Activated CD4-positive, alpha-beta T cell treated with anti-CD3 and anti-CD28 coated beads, Interleukin-2, Interleukin-4, amounts not matched to agents 100 ng/mL and 50 ng/mL, durations not matched to agents 16 hours and 8 hours (primary cell): ENCODE measurements around the gene P4HB.
A peak's percentile ranks its signal among the peaks of the same experiment; 100 is the strongest.

Experiments used
- DNase-seq: peaks from one replicate; pipeline ENCODE4 v3.0.0-alpha.2; 2020; ENCODE audit warnings: low spot score

P4HB gene

DNA sequence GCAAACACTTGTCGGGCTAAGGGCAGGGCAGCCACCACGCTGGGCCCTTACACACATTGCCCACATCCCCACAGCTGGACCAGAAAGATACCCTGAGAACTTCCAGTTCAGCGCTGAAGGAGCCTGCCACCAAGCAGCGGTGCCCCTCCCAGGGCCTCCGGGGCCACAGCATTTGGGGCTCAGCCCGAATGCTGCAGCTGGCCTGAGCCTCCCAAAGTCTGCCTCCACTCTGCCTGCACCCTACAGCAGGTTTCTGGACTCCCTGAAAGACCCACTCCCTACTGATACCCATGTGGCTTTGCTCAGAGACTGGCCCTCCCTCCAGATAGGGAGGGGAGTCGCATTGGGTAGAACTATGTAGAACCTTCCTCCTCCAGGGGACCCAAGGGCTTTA, 28.8 kb downstream of the P4HB start:
- DNase-seq, result no peak

DNA sequence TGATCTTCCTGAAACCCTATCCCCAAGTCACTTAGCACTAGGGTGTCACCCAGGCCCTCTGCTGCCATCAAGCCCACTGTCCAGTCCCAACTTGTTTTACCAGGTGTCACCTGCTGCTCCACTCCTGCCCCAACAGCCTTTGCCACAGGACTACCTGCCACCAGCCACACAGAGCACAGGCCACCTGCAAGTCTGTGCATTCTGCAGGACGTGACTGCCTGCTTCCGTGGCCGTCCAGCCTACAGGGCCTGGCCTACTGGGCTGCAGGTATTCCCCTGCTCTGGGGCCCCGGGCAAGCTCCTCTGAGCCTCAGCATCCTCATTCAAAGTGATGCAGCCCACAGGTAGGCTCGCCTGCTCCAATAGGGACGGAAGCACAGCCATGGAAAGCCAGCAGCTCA, 30.5 kb downstream of the P4HB start:
- DNase-seq, result no peak

DNA sequence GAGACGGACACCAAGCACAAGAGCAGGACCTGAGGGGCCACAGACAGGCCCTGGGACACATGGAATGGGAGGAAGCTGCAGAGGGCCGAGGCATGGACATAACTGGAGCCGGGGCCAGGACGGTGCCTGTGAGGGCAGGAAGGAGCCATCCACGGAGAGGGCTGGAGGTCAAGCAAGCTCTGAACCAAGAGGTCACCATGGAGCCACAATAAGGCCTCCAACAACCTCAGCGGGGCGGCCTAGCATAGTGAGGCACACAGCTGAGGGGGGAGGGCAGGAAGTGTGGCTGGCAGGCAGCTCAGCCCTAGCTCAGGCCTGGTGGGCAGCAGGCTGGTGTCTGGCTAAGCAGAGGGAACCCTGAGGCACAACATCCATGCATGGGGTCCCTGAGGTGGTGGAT, 31.7 kb downstream of the P4HB start:
- no peak for DNase-seq

DNA sequence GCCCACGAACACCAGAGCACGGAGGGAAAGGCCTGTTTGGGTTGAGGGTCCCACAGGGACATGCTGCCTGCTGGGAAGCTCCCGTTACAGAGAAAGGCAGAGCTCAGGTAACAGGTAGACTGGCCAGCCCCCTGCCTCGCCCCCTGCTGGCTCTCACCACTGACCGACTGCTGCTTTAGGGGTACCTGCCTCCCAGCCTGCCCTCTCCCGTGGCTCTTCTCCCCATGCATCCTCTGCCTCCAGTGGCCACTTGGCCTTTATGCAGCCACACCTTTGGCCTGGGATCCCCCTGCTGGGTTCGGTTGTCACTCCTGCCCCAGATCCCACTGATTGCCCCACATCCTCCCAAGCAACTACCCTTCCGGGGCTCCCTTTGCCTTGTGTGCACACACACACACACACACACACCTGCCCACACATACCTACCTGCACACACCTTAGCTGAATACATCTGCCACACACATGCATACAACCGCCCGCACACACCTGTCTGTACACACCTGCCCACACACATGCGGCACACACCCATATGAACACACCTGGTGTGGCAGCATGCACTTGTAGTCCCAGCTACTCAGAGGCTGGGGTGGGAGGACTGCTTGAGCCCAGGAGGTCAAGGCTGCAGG, 34.4 kb downstream of the P4HB start:
- DNase-seq, result no peak

GRCh38 chr17:81824595-81824994, 35.7 kb downstream of the P4HB start:
- no peak for DNase-seq

- DNase-seq, result no peak
Observed at GRCh38 chr17:81823820-81824550, 36.4 kb downstream of the P4HB start.

GRCh38 chr17:81822996-81823819, 37.1 kb downstream of the P4HB start:
- no peak for DNase-seq

DNA sequence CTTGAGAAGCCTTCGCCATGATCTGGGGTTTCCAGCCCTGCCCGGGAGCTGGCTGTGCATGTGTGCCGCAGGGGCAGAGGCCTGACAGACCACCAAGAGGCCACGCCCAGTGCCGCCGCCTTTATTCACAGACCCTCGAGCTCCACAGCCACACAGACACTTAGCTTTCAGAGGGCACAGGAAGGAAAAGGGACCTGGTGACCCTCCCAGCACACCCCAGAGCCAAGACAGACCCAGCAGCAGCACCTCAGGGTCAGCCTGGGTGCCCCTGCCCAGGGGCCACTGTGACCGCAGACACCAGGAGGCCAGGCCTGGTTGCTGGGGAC, 38.1 kb downstream of the P4HB start:
- DNase-seq, result no peak

DNA sequence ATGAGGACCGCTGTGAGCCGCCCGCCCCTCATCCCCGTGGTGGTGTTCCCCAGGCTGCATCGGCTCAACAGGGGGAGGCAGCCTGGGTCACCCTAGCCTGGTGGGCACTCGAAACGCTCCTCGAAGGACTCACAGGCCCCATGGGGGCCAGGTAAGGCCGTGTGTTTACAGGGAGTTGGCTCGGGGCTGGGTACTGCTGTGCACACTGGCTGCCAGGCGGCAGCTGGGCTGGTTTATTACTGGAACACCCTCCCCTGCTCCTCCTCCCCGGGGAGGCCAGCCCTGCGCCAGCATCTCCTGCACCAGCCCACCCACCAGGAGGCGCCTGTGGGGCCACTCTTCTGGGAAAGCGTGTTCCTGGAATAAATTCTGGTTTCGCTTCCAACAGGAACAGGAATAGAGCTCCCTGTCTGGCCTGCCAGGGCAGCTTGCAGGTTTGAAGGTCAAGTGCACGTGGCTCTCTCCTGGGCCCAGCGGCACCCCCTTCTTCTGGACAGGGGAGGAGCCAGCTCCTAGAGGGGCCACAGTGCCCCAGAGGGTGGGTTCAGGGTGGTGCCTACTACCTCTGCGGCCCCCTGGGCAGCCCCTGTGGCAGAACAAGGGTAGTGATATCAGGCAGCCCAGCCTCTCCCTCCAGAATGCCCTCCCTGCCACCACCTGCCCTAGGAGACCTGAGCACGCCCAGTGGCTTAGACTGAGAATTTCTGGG, 38.6 kb downstream of the P4HB start:
- peak; percentile 43 for DNase-seq

DNA sequence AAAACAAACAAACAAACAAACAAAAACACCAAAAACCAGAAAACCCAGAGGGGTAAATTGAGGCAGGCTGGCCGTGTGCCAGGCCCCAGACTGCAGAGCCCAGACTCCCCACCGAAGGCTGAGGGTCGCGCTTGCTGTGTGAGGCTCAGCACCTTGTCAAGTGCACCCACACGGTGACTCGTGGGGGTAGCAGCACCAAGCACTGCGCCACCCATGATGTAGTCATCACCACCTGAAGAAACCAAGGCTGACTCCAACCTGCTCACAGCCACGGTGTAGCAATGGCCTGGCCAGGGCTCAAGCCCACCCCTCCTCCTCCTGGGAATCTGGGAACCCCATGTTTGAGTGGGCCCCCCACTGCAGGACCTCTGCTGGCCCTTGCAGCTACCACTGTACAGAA, 39.2 kb downstream of the P4HB start:
- no peak for DNase-seq

DNA sequence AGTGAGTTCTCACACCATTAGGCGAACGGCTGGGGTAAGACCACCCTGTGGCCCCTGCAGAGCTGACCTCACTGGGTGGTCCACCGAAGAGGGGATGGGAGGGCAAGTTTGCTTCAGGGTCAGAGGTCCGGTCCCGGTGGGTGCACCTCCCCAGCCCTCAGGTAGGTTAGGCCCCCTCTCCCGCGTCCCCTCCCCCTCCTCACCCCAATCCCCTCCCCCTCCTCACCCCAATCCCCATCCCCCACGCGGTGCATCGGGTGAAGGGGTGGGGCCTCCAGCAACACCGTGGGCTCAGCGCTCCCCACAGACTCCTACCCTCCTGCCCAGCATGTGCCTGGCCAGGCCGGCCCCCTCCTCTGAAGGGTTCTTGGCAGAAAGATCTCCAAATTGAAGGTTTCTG, 40.6 kb downstream of the P4HB start:
- DNase-seq, result no peak

DNA sequence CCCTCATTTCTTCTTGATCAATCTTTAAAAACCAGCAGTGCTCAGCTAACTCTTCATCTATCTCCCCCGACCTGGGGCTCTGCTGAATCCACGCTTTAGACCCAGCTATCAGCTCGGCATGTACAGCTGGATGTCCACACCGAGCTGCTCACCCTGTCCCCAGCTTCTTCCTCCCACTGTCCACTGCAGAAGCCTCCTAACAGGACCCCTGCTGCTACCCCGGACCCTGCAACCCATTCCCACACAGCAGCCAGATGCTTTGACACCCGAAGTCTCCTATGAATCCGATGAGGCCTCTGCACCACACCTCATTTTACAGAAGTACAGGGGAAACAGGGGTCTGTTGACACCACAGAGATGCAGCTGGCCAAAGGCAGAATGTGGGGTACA, 42.6 kb downstream of the P4HB start:
- DNase-seq, result no peak

GRCh38 chr17:81815646-81815986, 44.7 kb downstream of the P4HB start:
- no peak for DNase-seq

GRCh38 chr17:81814748-81815645, 45.3 kb downstream of the P4HB start:
- no peak for DNase-seq

GRCh38 chr17:81813861-81814683, 46.3 kb downstream of the P4HB start:
- DNase-seq, result no peak

- DNase-seq, result no peak
Observed at GRCh38 chr17:81813371-81813684, 47.0 kb downstream of the P4HB start.

- DNase-seq, result no peak
Observed at GRCh38 chr17:81812571-81813370, 47.6 kb downstream of the P4HB start.

DNA sequence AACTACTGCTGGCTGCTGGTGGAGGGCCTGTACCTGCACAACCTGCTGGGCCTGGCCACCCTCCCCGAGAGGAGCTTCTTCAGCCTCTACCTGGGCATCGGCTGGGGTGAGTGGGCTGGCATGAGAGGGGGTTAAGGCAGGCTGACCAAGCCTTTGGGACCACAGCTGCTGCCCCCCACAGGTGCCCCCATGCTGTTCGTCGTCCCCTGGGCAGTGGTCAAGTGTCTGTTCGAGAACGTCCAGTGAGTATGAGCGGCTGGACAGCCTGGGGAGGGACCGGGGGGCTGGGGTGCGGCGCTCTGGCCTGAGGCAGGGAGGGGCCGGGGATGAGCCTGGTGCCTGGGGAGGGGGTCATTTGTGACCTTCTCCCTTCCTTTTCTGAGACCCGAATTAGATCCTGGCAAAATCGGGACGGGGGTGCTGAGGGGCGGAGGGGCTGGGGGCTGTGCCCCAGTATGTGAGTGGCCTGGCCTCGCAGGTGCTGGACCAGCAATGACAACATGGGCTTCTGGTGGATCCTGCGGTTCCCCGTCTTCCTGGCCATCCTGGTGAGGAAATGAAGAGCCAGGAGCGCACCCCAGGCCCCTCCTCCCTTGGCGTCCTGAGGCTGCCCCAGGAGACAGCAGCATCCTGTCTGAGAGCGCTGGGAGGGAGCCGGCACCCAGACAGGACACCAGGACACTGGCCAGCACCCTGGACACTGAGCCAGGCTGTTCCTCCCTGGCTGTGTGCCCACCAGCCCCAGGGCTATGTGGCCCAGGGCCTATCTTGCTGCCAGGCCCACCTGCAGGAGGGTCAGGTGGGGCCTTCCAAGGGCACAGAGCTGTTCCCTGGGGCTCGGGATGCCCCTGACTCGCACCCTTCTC, 48.4 kb downstream of the P4HB start:
- no peak for DNase-seq
